GM21576 (cell line): ENCODE results near the gene NUDT4.
"Not testable (repeated sequence)": the region's sequence is repeated elsewhere in the genome, so short reads cannot be mapped to it uniquely, and the experiment has no call there.

Experiments used
- ATAC-seq: cut with Tn5 transposase; IDR thresholded peaks from one replicate; pipeline ENCODE4 v1.9.1; 2021; ENCODE audit warnings: mild to moderate bottlenecking, moderate library complexity; ENCODE audit not compliant: unreplicated experiment

NUDT4 gene

DNA sequence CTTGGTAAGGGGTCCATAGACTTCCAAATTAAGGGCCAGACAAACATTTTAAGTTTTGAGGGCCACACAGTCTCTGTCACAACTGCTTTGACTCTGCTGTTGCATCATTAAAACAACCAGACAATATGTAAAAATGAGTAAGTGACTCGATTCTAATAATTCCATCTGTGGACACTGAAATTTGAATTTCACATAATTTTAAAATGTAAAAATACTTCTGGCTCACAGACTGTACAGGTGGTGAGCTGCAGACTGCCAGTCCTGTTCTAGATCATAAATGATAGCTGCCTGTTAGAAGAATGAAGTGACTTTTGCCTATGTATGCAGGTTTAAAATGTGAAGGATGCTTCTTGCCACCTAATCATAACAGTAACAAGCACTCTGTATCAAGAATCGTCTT, 15.7 kb downstream of the NUDT4 start:
- ATAC-seq: no peak

DNA sequence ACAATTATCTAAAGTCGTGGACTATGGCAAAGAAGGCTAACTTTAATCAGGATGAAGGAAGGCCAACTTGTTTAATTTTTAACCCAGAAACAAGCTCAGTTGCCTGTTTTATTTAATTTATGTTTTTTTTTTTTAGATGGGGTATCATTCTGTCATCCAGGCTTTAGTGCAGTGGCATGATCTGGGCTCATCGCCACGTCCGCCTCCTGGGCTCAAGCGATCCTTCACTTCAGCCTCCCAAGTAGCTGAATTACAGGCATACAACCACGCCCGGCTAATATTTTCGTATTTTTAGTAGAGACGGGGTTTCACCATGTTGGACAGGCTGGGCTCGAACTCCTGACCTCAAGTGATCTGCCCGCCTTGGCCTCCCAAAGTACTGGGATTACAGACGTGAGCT, 19.7 kb downstream of the NUDT4 start:
- no peak for ATAC-seq

DNA sequence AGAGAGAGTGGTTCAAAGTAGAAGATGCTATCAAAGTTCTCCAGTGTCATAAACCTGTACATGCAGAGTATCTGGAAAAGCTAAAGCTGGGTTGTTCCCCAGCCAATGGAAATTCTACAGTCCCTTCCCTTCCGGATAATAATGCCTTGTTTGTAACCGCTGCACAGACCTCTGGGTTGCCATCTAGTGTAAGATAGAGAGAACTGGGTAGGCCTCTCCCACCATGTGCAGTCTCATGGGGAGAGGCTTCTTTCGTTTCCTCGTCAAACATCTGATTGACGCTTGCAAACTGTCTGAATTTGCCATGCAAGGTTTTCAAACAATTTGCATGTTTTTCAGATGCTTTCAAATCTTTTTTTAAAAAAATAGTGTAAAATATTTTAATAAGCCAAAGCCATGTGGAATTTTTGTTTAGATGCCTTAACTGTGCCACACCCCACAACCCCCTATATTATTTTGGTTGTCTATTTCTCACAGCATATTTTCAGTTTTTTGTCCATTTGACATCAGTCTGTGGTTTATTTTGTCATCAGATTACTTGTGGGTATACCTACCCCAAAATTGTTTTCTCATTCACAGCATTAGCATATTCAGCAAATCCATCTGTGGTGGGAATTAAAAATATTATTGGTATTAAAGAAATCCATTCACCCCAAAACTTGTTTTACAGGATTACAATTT, 21.6 kb downstream of the NUDT4 start:
- peak; percentile 85 for ATAC-seq

- ATAC-seq: no peak
Observed at GRCh38 chr12:93402333-93403311, 24.9 kb downstream of the NUDT4 start.

DNA sequence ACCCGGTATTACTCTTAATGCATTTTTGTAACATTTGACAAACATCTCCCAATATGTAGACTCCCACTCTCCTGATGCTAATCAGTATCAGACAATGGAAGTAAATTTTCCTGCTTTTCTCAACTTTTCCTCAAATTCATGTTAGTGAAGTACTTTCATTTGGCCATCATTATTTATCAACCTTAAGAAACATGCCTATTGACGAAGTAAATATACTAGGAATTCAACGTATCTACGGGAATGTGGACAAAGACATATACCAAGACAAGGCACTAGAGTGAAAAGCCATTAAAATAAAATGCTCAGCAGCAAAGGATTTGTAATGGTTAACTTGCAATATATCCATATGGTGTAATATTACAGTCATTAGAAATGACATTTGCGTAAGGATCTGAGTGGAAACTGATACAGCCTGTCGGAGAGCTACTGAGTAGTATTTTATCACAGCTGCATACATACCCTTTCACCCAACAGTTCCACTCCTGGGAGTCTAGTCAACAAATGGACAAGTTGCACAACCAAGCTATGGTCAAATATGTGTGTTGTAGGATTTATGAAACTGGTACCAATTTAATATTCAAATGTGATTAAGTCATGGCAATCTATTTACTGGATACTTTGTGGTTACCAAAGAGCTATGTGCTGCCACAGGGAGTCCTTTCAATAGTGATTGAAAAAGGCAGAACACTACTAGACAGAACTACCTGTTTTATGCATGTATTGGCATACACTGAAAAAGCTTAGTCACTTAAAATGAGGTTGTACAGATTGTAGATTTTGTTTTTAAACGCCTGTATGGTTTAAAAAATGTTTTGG, 26.5 kb downstream of the NUDT4 start:
- ATAC-seq: no peak

DNA sequence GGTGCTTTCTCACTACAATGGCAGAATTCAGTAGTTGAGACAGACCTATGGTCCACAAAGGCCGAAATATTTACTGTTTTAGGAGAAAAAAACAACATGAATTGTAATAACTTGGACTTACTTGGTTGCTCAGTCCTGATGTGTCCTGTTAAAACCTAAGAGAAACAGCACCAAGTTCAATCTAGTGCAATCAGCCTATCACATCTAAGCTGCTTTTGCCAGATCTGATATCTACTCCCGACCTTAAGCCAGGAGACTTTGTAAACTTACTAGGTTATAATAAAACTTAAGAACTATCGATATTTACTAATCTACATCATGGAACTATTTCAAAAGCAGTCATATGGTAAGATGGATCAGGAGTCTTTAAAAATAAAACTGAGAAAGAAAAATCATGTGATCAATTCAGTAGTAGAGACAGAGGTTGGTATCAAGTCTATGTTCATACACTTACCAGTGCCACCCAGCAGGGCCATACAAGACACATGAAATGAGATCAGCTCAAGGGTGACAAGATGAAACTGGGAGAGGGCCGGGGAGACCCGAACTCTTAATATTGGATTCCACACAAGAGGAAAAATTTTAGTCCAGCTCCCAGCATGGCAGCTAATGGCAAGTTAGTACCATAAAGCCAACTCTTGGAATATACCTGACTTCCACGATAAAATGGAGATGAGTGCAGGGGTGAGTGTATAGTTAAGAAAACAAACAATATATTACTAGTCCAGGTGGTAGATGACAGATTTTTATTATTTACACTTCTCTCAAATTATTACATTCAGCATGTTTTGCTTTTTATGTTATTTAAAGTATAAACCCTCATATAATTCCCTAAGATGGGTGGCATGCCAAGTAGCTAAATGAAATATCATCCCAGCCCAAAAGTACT, 27.5 kb downstream of the NUDT4 start:
- no peak for ATAC-seq

GRCh38 chr12:93407054-93407962, 29.6 kb downstream of the NUDT4 start:
- no peak for ATAC-seq

- no peak for ATAC-seq
Observed at GRCh38 chr12:93407963-93408283, 30.2 kb downstream of the NUDT4 start.

- no peak for ATAC-seq
Observed at GRCh38 chr12:93408813-93409212, 31.1 kb downstream of the NUDT4 start.

DNA sequence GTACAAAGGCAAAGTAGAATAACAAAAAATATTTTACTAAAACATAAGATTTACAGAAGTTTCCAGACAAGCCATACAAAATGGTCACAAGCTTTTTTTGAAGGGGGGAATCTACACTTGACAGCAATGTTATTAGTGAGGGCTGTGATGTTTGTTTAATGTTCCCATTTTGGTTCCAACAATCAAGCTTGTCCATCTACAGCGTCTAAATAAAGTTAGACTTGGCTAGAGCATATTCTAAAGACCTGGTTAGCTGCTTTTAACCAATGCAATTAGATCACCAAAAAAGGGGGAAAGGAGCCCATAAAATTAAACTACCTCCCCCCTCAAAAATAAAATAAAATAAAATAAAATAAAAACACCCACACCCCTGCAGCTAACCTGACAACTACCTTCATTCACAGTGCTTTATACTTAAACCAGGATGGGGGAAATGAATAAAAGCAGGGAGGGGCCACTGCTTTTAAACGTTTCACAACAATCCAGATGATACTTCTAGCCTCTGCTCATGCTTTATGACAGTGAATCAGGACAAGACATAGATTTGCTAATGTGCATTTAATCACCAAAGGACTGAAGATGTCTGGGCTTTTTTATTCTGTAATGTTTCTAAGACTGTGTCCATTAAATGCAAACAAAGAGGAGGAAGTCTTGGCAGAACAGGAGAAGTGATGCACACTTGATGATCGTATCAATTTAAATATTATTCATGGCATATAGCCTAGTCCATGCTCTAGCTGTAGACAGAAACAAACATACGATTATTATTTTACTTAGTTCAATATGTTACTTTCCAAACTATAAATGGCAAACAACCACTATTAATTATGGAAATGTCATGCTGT, 31.8 kb downstream of the NUDT4 start:
- ATAC-seq: not testable (repeated sequence)

DNA sequence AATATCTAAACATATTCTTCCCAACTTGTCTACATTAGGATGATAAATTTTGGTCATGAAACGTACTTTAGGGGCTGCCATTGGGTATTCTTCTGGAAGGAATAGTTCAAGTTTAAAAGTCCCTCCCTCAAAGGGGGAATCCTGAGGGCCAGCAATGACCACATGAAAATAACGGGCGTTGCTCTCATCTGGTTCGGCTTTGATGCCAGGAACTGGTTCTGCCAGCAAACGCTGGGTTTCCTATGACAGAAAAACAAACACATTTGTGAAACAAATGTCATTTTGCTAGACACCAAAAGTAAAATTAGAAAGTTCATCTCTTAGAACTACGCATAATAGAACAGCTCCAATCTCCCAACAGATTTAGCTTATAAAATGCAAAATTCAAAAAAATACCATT, 33.3 kb downstream of the NUDT4 start:
- not testable (repeated sequence) for ATAC-seq

GRCh38 chr12:93412396-93412795, 34.7 kb downstream of the NUDT4 start:
- not testable (repeated sequence) for ATAC-seq

DNA sequence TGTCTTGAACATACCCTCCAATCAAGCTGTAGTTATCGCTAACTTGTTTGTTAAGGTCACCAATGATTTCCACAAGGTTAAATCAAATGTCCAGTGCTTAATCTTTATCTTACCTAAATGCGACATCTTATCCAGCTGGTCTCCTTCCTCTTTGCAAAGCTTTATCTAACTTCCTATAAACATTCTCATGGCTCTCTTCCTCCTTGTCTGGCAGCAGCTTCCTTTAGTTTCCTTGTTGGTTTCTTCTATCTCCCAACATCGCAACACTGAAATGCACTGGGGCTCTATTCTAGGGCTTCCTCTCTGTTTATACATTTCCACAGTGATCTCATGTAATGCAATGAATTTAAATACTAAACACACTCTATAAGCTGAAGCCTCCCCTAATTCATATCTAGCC, 35.3 kb downstream of the NUDT4 start:
- ATAC-seq: no peak

DNA sequence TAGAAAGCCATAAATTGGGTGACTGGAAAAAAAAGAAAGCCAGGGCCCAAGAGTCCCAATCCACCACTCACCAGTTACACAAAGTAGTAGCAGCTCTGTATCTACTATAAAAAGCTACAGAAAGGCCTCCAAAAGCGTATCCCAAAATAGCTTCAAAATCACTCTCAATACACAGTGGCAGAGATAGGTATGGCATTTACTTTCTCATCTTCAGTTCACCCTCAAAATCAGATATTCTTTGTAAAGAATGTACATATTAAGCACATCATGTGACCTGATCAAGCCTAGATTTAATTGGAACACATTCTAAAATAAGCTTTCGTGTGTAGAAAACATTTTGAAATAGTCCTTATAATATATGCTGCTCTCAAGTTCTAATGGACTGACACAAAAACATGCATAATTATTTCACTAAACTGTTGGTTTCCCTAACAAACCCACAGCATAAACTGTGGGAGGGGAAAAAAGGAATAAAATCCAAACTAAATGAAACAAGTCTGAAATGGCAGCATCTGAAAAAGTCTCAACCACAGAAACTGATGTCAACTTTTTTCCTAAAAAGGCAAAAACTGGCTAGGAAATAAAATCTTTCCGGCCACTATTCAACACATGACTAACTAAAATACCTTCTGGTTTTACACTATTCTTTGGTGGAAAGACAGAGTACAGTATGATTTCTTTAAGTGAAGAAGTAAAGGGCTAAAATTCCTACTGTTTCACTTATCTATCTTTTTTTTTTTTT, 38.2 kb downstream of the NUDT4 start:
- no peak for ATAC-seq

DNA sequence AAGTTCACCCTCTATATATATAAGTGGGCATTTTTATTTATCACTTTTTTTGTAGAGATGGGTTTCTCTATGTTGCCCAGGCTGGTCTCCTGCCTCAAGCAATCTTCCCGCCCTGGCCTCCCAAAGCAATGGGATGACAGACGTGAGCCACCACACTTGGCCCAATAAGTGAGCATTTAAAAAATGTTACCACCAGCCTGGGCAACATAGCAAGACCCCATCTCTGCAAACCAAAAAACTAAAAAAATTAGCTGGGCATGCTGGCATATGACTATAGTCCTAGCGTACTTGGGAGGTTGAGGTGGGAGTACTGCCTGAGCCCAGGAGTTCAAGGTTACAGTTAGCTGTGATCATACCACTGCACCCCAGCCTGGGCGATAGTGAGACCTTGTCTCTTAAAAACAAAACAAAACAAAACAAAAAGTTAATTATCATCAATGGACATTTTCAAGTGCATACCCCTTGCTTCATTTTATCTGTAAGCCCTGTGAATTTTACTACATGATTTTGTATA, 40.3 kb downstream of the NUDT4 start:
- no peak for ATAC-seq

- no peak for ATAC-seq
Observed at GRCh38 chr12:93419388-93420034, 41.8 kb downstream of the NUDT4 start.

DNA sequence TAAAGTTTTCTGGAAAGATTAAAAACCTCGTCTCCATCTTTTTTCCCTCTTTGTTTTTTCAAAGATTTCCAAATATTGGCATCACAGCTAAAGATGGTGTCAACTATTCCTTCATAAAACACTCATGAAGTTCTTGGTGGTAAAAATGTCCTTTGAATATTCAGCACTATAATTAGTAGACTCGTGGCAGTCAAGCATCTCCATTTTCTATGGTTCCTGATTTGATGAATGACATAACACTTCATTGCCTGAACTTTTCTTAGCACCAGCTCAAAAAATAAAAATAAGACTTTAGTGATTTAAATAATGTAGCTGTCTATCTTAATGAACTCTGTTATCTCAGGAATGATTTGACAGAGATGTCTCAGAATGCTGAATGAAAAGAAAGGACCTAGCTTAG, 44.3 kb downstream of the NUDT4 start:
- no peak for ATAC-seq
